ENCODE data around the gene SMYD3. TPM values are rescaled to one million over a fixed set of nuclear protein-coding genes. Genes with fewer than 3 reads are reported as not detected.

SMYD3 gene
- total RNA-seq, 3 donors from 2014 or later, result 16.8 to 28.8 (median 19.5) TPM

- no peak overlapping the region for H3K4me3 ChIP-seq
- no peak overlapping the region for H3K27ac ChIP-seq
- no peaks in the 10 kb centered on the region for H3K27me3 ChIP-seq
- peaks cover 0 to 4% of the 10 kb centered on the region in 2 donors for H3K9me3 ChIP-seq
- H3K4me1 ChIP-seq, result no peaks in the 10 kb centered on the region
- TF ChIP-seq POLR2AphosphoS5 (IDR thresholded peaks at IDR 0.05) (no peak), CTCF (IDR thresholded peaks at IDR 0.05) (no peak), POLR2A (IDR thresholded peaks at IDR 0.05) (no peak)
- intact Hi-C loops (cut with DNase I; ENCODE audit: low total_unique reads), result no loop called here
- no peak for DNase-seq (ENCODE audit: low spot score in 2 of 2)
- no peaks in the 10 kb centered on the region for H3K36me3 ChIP-seq
Observed at GRCh38 chr1:246445503-246445902, 61.6 kb downstream of the SMYD3 start.

GRCh38 chr1:246444617-246445016 is 62.5 kb downstream of the SMYD3 start:
- no peak for TF ChIP-seq POLR2AphosphoS5 (IDR thresholded peaks at IDR 0.05)
- no peak for TF ChIP-seq CTCF (IDR thresholded peaks at IDR 0.05)
- no peak for TF ChIP-seq POLR2A (IDR thresholded peaks at IDR 0.05)
- Histone ChIP-seq H3K27ac (no peak overlapping the region), H3K4me1 (no peaks in the 10 kb centered on the region), H3K27me3 (no peaks in the 10 kb centered on the region), H3K9me3 (peaks cover 0 to 4% of the 10 kb centered on the region in 2 donors), H3K4me3 (no peak overlapping the region), H3K36me3 (no peaks in the 10 kb centered on the region)
- no peak for DNase-seq (ENCODE audit: low spot score in 2 of 2)
- intact Hi-C loops (cut with DNase I; ENCODE audit: low total_unique reads), result no loop called here

- Histone ChIP-seq H3K36me3 (no peaks in the 10 kb centered on the region), H3K4me3 (no peak overlapping the region), H3K9me3 (no peaks in the 10 kb centered on the region), H3K27ac (no peak overlapping the region), H3K27me3 (no peaks in the 10 kb centered on the region), H3K4me1 (no peaks in the 10 kb centered on the region)
- no peak for DNase-seq (ENCODE audit: low spot score in 2 of 2)
- intact Hi-C loops (cut with DNase I; ENCODE audit: low total_unique reads), result no loop called here
- no peak for TF ChIP-seq POLR2AphosphoS5 (IDR thresholded peaks at IDR 0.05)
- TF ChIP-seq POLR2A (IDR thresholded peaks at IDR 0.05), result no peak
- no peak for TF ChIP-seq CTCF (IDR thresholded peaks at IDR 0.05)
Observed at GRCh38 chr1:246437961-246438360, 69.1 kb downstream of the SMYD3 start.

GRCh38 chr1:246435421-246436041 is 71.5 kb downstream of the SMYD3 start:
- no peaks in the 10 kb centered on the region for H3K27me3 ChIP-seq
- H3K4me3 ChIP-seq, result no peak overlapping the region
- no peaks in the 10 kb centered on the region for H3K36me3 ChIP-seq
- no peaks in the 10 kb centered on the region for H3K9me3 ChIP-seq
- no peak for DNase-seq (ENCODE audit: low spot score in 2 of 2)
- H3K27ac ChIP-seq, result no peak overlapping the region
- intact Hi-C loops (cut with DNase I; ENCODE audit: low total_unique reads), result no loop called here
- H3K4me1 ChIP-seq, result no peaks in the 10 kb centered on the region
- no peak for TF ChIP-seq CTCF (IDR thresholded peaks at IDR 0.05)
- TF ChIP-seq POLR2A (IDR thresholded peaks at IDR 0.05), result no peak
- TF ChIP-seq POLR2AphosphoS5 (IDR thresholded peaks at IDR 0.05), result no peak

- no peaks in the 10 kb centered on the region for H3K4me1 ChIP-seq
- TF ChIP-seq CTCF (IDR thresholded peaks at IDR 0.05) (no peak), POLR2AphosphoS5 (IDR thresholded peaks at IDR 0.05) (no peak), POLR2A (IDR thresholded peaks at IDR 0.05) (no peak)
- H3K4me3 ChIP-seq, result no peak overlapping the region
- no peak overlapping the region for H3K27ac ChIP-seq
- no peak for DNase-seq (ENCODE audit: low spot score in 2 of 2)
- intact Hi-C loops (cut with DNase I; ENCODE audit: low total_unique reads), result no loop called here
- no peaks in the 10 kb centered on the region for H3K27me3 ChIP-seq
- no peaks in the 10 kb centered on the region for H3K36me3 ChIP-seq
- no peaks in the 10 kb centered on the region for H3K9me3 ChIP-seq
Observed at GRCh38 chr1:246434335-246434734, 72.7 kb downstream of the SMYD3 start.
